HL-60 (cell line): Measurements from ENCODE around the gene ALOX12B.

ENCODE experiments used
- DNase-seq, 2 experiments: peaks; one replicate each; pipeline ENCODE4 v3.0.0-alpha.2; 2010 to 2020; ENCODE audit warnings: low read depth in 1 of 2, low spot score in 1 of 2
- H3K27ac ChIP-seq: fragments of 250-450 bp; sonication (Bioruptor Pico); replicated peaks from 2 replicates; pipeline ENCODE4 v1.5.1; 2020; ENCODE audit warnings: mild to moderate bottlenecking, moderate library complexity
- H3K27me3 ChIP-seq: fragments of 250-450 bp; sonication (Bioruptor Pico); 2 replicates; pipeline ENCODE4 v1.5.1; 2021; ENCODE audit warnings: mild to moderate bottlenecking, moderate library complexity; ENCODE audit not compliant: insufficient read depth, poor library complexity, severe bottlenecking
- H3K4me3 ChIP-seq: replicated peaks from 2 replicates; pipeline ENCODE4 v1.5.1; 2011; ENCODE audit warnings: mild to moderate bottlenecking, control low read depth, low read length; ENCODE audit not compliant: insufficient read depth
- CTCF ChIP-seq: IDR thresholded peaks from one replicate; pipeline ENCODE4 v1.5.1; 2011; ENCODE audit warnings: low read length, control low read depth, inconsistent platforms; ENCODE audit not compliant: insufficient read depth
- GABPA ChIP-seq: IDR thresholded peaks from 2 replicates; pipeline ENCODE4 v1.6.1; 2012; ENCODE audit warnings: low read depth
- POLR2AphosphoS5 ChIP-seq: IDR thresholded peaks from 2 replicates; pipeline ENCODE4 v1.6.1; 2012; ENCODE audit warnings: low read depth
- REST ChIP-seq: IDR thresholded peaks from 2 replicates; pipeline ENCODE4 v1.6.1; 2012; ENCODE audit warnings: low read depth; ENCODE audit not compliant: insufficient replicate concordance
- SPI1 ChIP-seq: IDR thresholded peaks from 2 replicates; pipeline ENCODE4 v1.6.1; 2012; ENCODE audit warnings: low read depth, mild to moderate bottlenecking, borderline replicate concordance

Gene ALOX12B

GRCh38 chr17:8032442-8032841 is 55.1 kb downstream of the ALOX12B start:
- TF ChIP-seq POLR2AphosphoS5 (no peak), REST (no peak), CTCF (no peak), SPI1 (no peak), GABPA (no peak)
- DNase-seq = no peak
- Histone ChIP-seq H3K4me3 (no peak overlapping the region), H3K27ac (no peak overlapping the region), H3K27me3 (no peaks in the 10 kb centered on the region)

- H3K4me3 ChIP-seq = no peak overlapping the region
- H3K27ac ChIP-seq = no peak overlapping the region
- no peak for TF ChIP-seq GABPA
- TF ChIP-seq POLR2AphosphoS5 = no peak
- TF ChIP-seq SPI1 = no peak
- no peak for TF ChIP-seq REST
- no peak for TF ChIP-seq CTCF
- H3K27me3 ChIP-seq = no peaks in the 10 kb centered on the region
- no peak for DNase-seq
Observed at GRCh38 chr17:8031950-8032349, 55.6 kb downstream of the ALOX12B start.

- TF ChIP-seq GABPA (no peak), POLR2AphosphoS5 (no peak), SPI1 (no peak), CTCF (no peak), REST (no peak)
- DNase-seq = no peak
- H3K27ac ChIP-seq = no peak overlapping the region
- H3K4me3 ChIP-seq = no peak overlapping the region
- no peaks in the 10 kb centered on the region for H3K27me3 ChIP-seq
Observed at GRCh38 chr17:8031261-8031661, 56.3 kb downstream of the ALOX12B start.
